H9 (cell line): ENCODE data around the gene SLC6A19. TPM values are rescaled to one million over a fixed set of nuclear protein-coding genes. Genes with fewer than 3 reads are reported as not detected.

Experiments used
- DNase-seq: peaks from one replicate; pipeline ENCODE4 v3.0.0-alpha.2; 2017
- H2AFZ ChIP-seq: one replicate; pipeline ENCODE4 v1.6.1; 2013; ENCODE audit warnings: mild to moderate bottlenecking, low read length, control low read depth, moderate library complexity
- H2AK5ac ChIP-seq: 2 replicates; pipeline ENCODE4 v1.6.1; 2013; ENCODE audit warnings: low read length, control low read depth, mixed read lengths; ENCODE audit not compliant: insufficient read length
- H2BK120ac ChIP-seq: one replicate; pipeline ENCODE4 v1.6.1; 2013; ENCODE audit warnings: low read depth, mild to moderate bottlenecking, low read length, control low read depth, inconsistent platforms; ENCODE audit not compliant: poor library complexity, severe bottlenecking
- H2BK12ac ChIP-seq: 2 replicates; pipeline ENCODE4 v1.6.1; 2013; ENCODE audit warnings: low read length, control low read depth, mixed read lengths, low read depth; ENCODE audit not compliant: insufficient read length
- H2BK15ac ChIP-seq: 2 replicates; pipeline ENCODE4 v1.6.1; 2013; ENCODE audit warnings: low read depth, low read length, control low read depth
- H2BK20ac ChIP-seq: one replicate; pipeline ENCODE4 v1.6.1; 2013; ENCODE audit warnings: low read depth, mild to moderate bottlenecking, low read length, control low read depth, inconsistent platforms; ENCODE audit not compliant: poor library complexity, severe bottlenecking
- H2BK5ac ChIP-seq: 2 replicates; pipeline ENCODE4 v1.6.1; 2013; ENCODE audit warnings: low read length, control low read depth, mixed read lengths; ENCODE audit not compliant: insufficient read length
- H3K14ac ChIP-seq: 2 replicates; pipeline ENCODE4 v1.6.1; 2013; ENCODE audit warnings: low read length, control low read depth; ENCODE audit not compliant: insufficient read depth
- H3K18ac ChIP-seq: 2 replicates; pipeline ENCODE4 v1.6.1; 2013; ENCODE audit warnings: low read depth, mild to moderate bottlenecking, mixed read lengths, low read length, control low read depth; ENCODE audit not compliant: insufficient read length
- H3K23ac ChIP-seq: 2 replicates; pipeline ENCODE4 v1.6.1; 2013; ENCODE audit warnings: low read length, control low read depth, mixed read lengths, low read depth; ENCODE audit not compliant: insufficient read length
- H3K23me2 ChIP-seq: 2 replicates; pipeline ENCODE4 v1.6.1; 2013; ENCODE audit warnings: low read depth, mild to moderate bottlenecking, mixed read lengths, low read length, control low read depth; ENCODE audit not compliant: insufficient read length, poor library complexity, severe bottlenecking
- H3K27ac ChIP-seq: 2 replicates; pipeline ENCODE4 v1.5.1; 2013; ENCODE audit warnings: low read length, control low read depth, mixed read lengths, low read depth; ENCODE audit not compliant: insufficient read length
- H3K27me3 ChIP-seq: 2 replicates; pipeline ENCODE4 v1.6.1; 2013; ENCODE audit warnings: low read length, control low read depth, inconsistent platforms; ENCODE audit not compliant: insufficient read depth
- H3K4ac ChIP-seq: 2 replicates; pipeline ENCODE4 v1.6.1; 2013; ENCODE audit warnings: low read depth, mild to moderate bottlenecking, control low read depth, inconsistent platforms, low read length, moderate library complexity
- H3K4me1 ChIP-seq: 2 replicates; pipeline ENCODE4 v1.6.1; 2013; ENCODE audit warnings: low read length, control low read depth, inconsistent platforms; ENCODE audit not compliant: insufficient read depth
- H3K4me2 ChIP-seq: 2 replicates; pipeline ENCODE4 v1.6.1; 2013; ENCODE audit warnings: low read length, control low read depth, mixed read lengths; ENCODE audit not compliant: insufficient read length, insufficient read depth
- H3K56ac ChIP-seq: 2 replicates; pipeline ENCODE4 v1.6.1; 2013; ENCODE audit warnings: low read depth, mild to moderate bottlenecking, mixed read lengths, low read length, control low read depth; ENCODE audit not compliant: insufficient read length
- H3K79me1 ChIP-seq: 2 replicates; pipeline ENCODE4 v1.6.1; 2013; ENCODE audit warnings: low read depth, mild to moderate bottlenecking, moderate library complexity, low read length, control low read depth, inconsistent platforms; ENCODE audit not compliant: insufficient read depth, poor library complexity, severe bottlenecking
- H3K79me2 ChIP-seq: 2 replicates; pipeline ENCODE4 v1.6.1; 2013; ENCODE audit warnings: low read length, control low read depth, inconsistent platforms; ENCODE audit not compliant: insufficient read depth
- H3K9ac ChIP-seq: 2 replicates; pipeline ENCODE4 v1.6.1; 2013; ENCODE audit warnings: low read length, control low read depth, mixed read lengths; ENCODE audit not compliant: insufficient read length; ENCODE audit errors: extremely low read depth
- H3K9me3 ChIP-seq: one replicate; pipeline ENCODE4 v1.6.1; 2013; ENCODE audit warnings: low read depth, low read length, inconsistent platforms; ENCODE audit not compliant: control insufficient read depth
- H3T11ph ChIP-seq: one replicate; pipeline ENCODE4 v1.6.1; 2013; ENCODE audit warnings: mild to moderate bottlenecking, low read length, control low read depth, inconsistent platforms
- H4K20me1 ChIP-seq: one replicate; pipeline ENCODE4 v1.6.1; 2013; ENCODE audit not compliant: control insufficient read depth, insufficient read length, insufficient read depth
- H4K5ac ChIP-seq: 2 replicates; pipeline ENCODE4 v1.6.1; 2013; ENCODE audit warnings: low read depth, mild to moderate bottlenecking, mixed read lengths, low read length, control low read depth; ENCODE audit not compliant: insufficient read length
- H4K8ac ChIP-seq: replicated peaks from 2 replicates; pipeline ENCODE4 v1.6.1; 2013; ENCODE audit warnings: low read length, control low read depth, mixed read lengths, low read depth; ENCODE audit not compliant: insufficient read length
- H4K91ac ChIP-seq: 2 replicates; pipeline ENCODE4 v1.6.1; 2013; ENCODE audit warnings: low read depth, mild to moderate bottlenecking, moderate library complexity, mixed read lengths, low read length, control low read depth; ENCODE audit not compliant: insufficient read length
- H3K27ac Mint-ChIP-seq, 3 experiments: 2 replicates in 2 of 3; 3 replicates in 1 of 3; pipeline ENCODE4 v1.8.0; 2020 to 2021; ENCODE audit warnings: mixed read lengths in 3 of 3, mild to moderate bottlenecking in 1 of 3, moderate library complexity in 1 of 3
- H3K27me3 Mint-ChIP-seq: 2 replicates; pipeline ENCODE4 v1.8.0; 2021; ENCODE audit warnings: low read depth, mild to moderate bottlenecking, moderate library complexity, mixed read lengths
- H3K36me3 Mint-ChIP-seq, 3 experiments: 2 replicates in 2 of 3; 3 replicates in 1 of 3; pipeline ENCODE4 v1.8.0; 2020 to 2021; ENCODE audit warnings: low read depth in 3 of 3, mixed read lengths in 3 of 3; ENCODE audit not compliant: insufficient read depth in 1 of 3
- H3K4me1 Mint-ChIP-seq, 2 experiments: 2 replicates each; pipeline ENCODE4 v1.8.0; 2020; ENCODE audit warnings: mixed read lengths in 2 of 2
- H3K4me3 Mint-ChIP-seq, 2 experiments: 2 replicates in 1 of 2; 3 replicates in 1 of 2; pipeline ENCODE4 v1.8.0; 2020 to 2021; ENCODE audit warnings: mild to moderate bottlenecking in 2 of 2, mixed read lengths in 2 of 2, moderate library complexity in 1 of 2
- H3K9me3 Mint-ChIP-seq, 2 experiments: 2 replicates in 1 of 2; 3 replicates in 1 of 2; pipeline ENCODE4 v1.8.0; 2020; ENCODE audit warnings: mild to moderate bottlenecking in 2 of 2, mixed read lengths in 2 of 2, moderate library complexity in 1 of 2
- CTCF ChIP-seq: fragments of 200-600 bp; sonication (generic); conservative IDR thresholded peaks from 3 replicates; pipeline ENCODE4 v1.8.0; 2021; ENCODE audit warnings: antibody characterized with exemption, mild to moderate bottlenecking
- WGBS: extraction: QIAGEN DNeasy Blood & Tissue Kit; methylation state at CpG from one replicate; pipeline ENCODE4 v1.1.7; 2013; ENCODE audit warnings: missing lambda C conversion rate, low lambda C conversion rate, mixed read lengths; ENCODE audit not compliant: insufficient read length; ENCODE audit errors: extremely low coverage; 5-methylcytosine and 5-hydroxymethylcytosine counted together
- total RNA-seq: library from RNA; stranded (reverse); gene quantifications from 2 replicates; pipeline ENCODE4 v1.2.1, GENCODE V29; 2021

The SLC6A19 gene
- total RNA-seq, 1 experiment from 2014 or later, result not detected

- no peaks in the 10 kb centered on the region for H3K79me1 ChIP-seq
- no CpG with 5 or more reads among the region's 20 CpGs for WGBS
- no peak overlapping the region for H3K14ac ChIP-seq
- Mint-ChIP-seq H3K4me1 (no peaks in the 10 kb centered on the region), H3K27ac (no peak overlapping the region), H3K9me3 (peaks cover 0 to 6% of the 10 kb centered on the region in 2 experiments; a peak in 3 of 5 replicates), H3K36me3 (no peaks in the 10 kb centered on the region), H3K27me3 (peaks cover 7% of the 10 kb centered on the region), H3K4me3 (no peak overlapping the region)
- H2BK5ac ChIP-seq, result no peak overlapping the region
- no peak overlapping the region for H4K91ac ChIP-seq
- H4K8ac ChIP-seq, result no peak overlapping the region
- H3K56ac ChIP-seq, result no peak overlapping the region
- H2AFZ ChIP-seq, result no peak overlapping the region
- no peak overlapping the region for H2BK15ac ChIP-seq
- no peak overlapping the region for H3K9ac ChIP-seq
- no peak overlapping the region for H2BK20ac ChIP-seq
- H3K23me2 ChIP-seq, result no peaks in the 10 kb centered on the region
- peaks cover 3% of the 10 kb centered on the region for H4K20me1 ChIP-seq
- H3K27me3 ChIP-seq, result no peaks in the 10 kb centered on the region
- H3K4me1 ChIP-seq, result no peaks in the 10 kb centered on the region
- no peak for DNase-seq
- no peak overlapping the region for H3K4me2 ChIP-seq
- H3K23ac ChIP-seq, result no peak overlapping the region
- H3K79me2 ChIP-seq, result no peaks in the 10 kb centered on the region
- H3K4ac ChIP-seq, result no peak overlapping the region
- no peak for TF ChIP-seq CTCF
- no peak overlapping the region for H2BK12ac ChIP-seq
- H2BK120ac ChIP-seq, result no peak overlapping the region
- H3T11ph ChIP-seq, result no peak overlapping the region
- H3K9me3 ChIP-seq, result no peaks in the 10 kb centered on the region
- H4K5ac ChIP-seq, result no peak overlapping the region
- H3K27ac ChIP-seq, result no peak overlapping the region
- no peak overlapping the region for H3K18ac ChIP-seq
- H2AK5ac ChIP-seq, result no peak overlapping the region
Observed at GRCh38 chr5:1212271-1212670, 10.9 kb downstream of the SLC6A19 start.
